SK-N-SH treated with all-trans-retinoic acid at 6 μM for 48 hours (cell line): ENCODE measurements around the gene RIMS4.

Source experiments
- ATAC-seq: fragments of 200-7000 bp; cut with Tn5 transposase; 3 replicates; pipeline ENCODE4 v1.9.1; 2020; ENCODE audit warnings: mild to moderate bottlenecking, moderate library complexity
- BACH2 ChIP-seq: fragments of 250-450 bp; sonication (Bioruptor Pico); IDR thresholded peaks from 2 replicates; pipeline ENCODE4 v1.9.0; 2021; ENCODE audit warnings: mild to moderate bottlenecking, borderline replicate concordance
- CSDC2 ChIP-seq: fragments of 250-450 bp; sonication (Bioruptor Pico); IDR thresholded peaks from 2 replicates; pipeline ENCODE4 v1.5.0; 2020; ENCODE audit warnings: mild to moderate bottlenecking, moderate library complexity
- ESRRG ChIP-seq: fragments of 250-450 bp; sonication (Bioruptor Pico); IDR thresholded peaks from 2 replicates; pipeline ENCODE4 v1.6.1; 2021; ENCODE audit warnings: mild to moderate bottlenecking
- GLIS3 ChIP-seq: fragments of 250-450 bp; sonication (Bioruptor Pico); IDR thresholded peaks from 2 replicates; pipeline ENCODE4 v1.5.0; 2020; ENCODE audit warnings: mild to moderate bottlenecking, moderate library complexity
- ISL1 ChIP-seq: fragments of 250-450 bp; sonication (Bioruptor Pico); IDR thresholded peaks from 2 replicates; pipeline ENCODE4 v2.1.2; 2022; ENCODE audit warnings: mild to moderate bottlenecking, moderate library complexity
- PPARA ChIP-seq: fragments of 250-450 bp; sonication (Bioruptor Pico); IDR thresholded peaks from 2 replicates; pipeline ENCODE4 v1.5.0; 2020; ENCODE audit warnings: mild to moderate bottlenecking, borderline replicate concordance
- RARB ChIP-seq: fragments of 250-450 bp; sonication (Bioruptor Pico); IDR thresholded peaks from 2 replicates; pipeline ENCODE4 v1.8.0; 2021; ENCODE audit warnings: mild to moderate bottlenecking, moderate library complexity
- SNAI2 ChIP-seq: fragments of 250-450 bp; sonication (Bioruptor Pico); IDR thresholded peaks from 2 replicates; pipeline ENCODE4 v1.5.0; 2020; ENCODE audit warnings: mild to moderate bottlenecking, moderate library complexity
- TCF4 ChIP-seq: fragments of 250-450 bp; sonication (Bioruptor Pico); IDR thresholded peaks from 2 replicates; pipeline ENCODE4 v1.8.0; 2021; ENCODE audit warnings: mild to moderate bottlenecking, moderate library complexity, borderline replicate concordance
- ZC3H10 ChIP-seq: fragments of 250-450 bp; sonication (Bioruptor Pico); IDR thresholded peaks from 2 replicates; pipeline ENCODE4 v1.5.1; 2021; ENCODE audit warnings: mild to moderate bottlenecking, moderate library complexity
- ZFP3 ChIP-seq: fragments of 250-450 bp; sonication (Bioruptor Pico); IDR thresholded peaks from 2 replicates; pipeline ENCODE4 v1.5.0; 2020; ENCODE audit warnings: mild to moderate bottlenecking, moderate library complexity
- ZFP30 ChIP-seq: fragments of 450-650 bp; formaldehyde crosslinking; IDR thresholded peaks from 2 replicates; pipeline ENCODE4 v1.5.0; 2022; ENCODE audit warnings: mild to moderate bottlenecking, moderate library complexity
- ZNF565 ChIP-seq: fragments of 450-650 bp; formaldehyde crosslinking; conservative IDR thresholded peaks from 2 replicates; pipeline ENCODE4 v1.5.0; 2020; ENCODE audit warnings: low read depth, mild to moderate bottlenecking, moderate library complexity
- ZNF70 ChIP-seq: fragments of 450-650 bp; formaldehyde crosslinking; IDR thresholded peaks from 2 replicates; pipeline ENCODE4 v1.5.0; 2020; ENCODE audit warnings: mild to moderate bottlenecking, moderate library complexity
- ZNF8 ChIP-seq: fragments of 450-650 bp; formaldehyde crosslinking; IDR thresholded peaks from 2 replicates; pipeline ENCODE4 v1.5.0; 2020; ENCODE audit warnings: mild to moderate bottlenecking, moderate library complexity
- TF ChIP-seq, protein P1 (sequence below): fragments of 250-450 bp; sonication (Bioruptor Pico); IDR thresholded peaks from 2 replicates; pipeline ENCODE4 v1.8.0; 2021; ENCODE audit warnings: low read depth, mild to moderate bottlenecking, moderate library complexity, borderline replicate concordance
- TF ChIP-seq, protein P2 (sequence below): fragments of 250-450 bp; sonication (Bioruptor Pico); IDR thresholded peaks from 2 replicates; pipeline ENCODE4 v1.8.0; 2020; ENCODE audit warnings: mild to moderate bottlenecking, moderate library complexity, borderline replicate concordance
- TF ChIP-seq, protein P3 (sequence below): fragments of 250-450 bp; sonication (Bioruptor Pico); IDR thresholded peaks from 2 replicates; pipeline ENCODE4 v1.5.0; 2020; ENCODE audit warnings: mild to moderate bottlenecking, moderate library complexity

Gene RIMS4

DNA sequence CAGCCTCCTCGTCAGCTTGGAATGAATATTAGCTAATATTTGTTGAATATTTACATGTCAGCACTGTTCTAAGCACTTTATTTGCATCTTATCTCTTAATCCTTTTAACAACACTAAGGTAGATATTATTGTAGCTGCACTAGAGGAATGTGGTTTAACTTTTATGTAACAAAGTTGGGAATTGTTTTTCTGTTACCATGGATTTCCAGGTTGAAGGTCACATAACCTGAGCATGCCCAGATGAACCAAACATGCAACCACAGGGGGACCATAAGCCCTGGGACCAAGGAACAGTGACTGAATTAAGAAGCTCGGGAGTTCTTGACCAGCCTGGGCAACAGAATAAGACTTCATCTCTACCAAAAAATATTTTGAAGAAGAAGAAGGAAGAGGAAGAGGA, 46.1 kb upstream of the RIMS4 start (continued):
- TF ChIP-seq TCF4 (no peak), CSDC2 (CRISPR knock-in tag) (no peak), ZFP3 (no peak)

DNA sequence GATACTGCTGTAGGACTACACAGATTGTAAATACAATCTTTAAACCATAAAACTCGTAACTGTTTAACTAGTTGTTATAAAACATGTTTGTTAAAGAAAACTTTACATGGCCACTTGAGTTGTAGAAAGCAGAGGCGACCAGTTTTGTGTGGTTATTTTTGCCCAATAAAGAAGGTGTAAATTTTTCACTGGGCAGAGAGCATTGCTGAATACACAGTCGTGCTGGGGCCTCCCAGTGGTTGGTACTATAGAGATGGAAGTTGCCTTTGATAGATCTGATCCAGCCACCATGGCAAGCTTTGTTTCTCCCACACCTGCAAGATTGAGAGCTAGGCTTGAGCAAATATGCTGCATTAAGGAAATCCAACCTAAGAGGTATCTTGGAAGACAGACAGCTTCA, 41.2 kb upstream of the RIMS4 start:
- ATAC-seq = no peak
- TF ChIP-seq GLIS3 (CRISPR knock-in tag) (no peak), ZFP3 (no peak), CSDC2 (CRISPR knock-in tag) (no peak), ISL1 (no peak), TCF4 (no peak), ZFP30 (CRISPR knock-in tag) (no peak)
- TF ChIP-seq, protein P1, sequence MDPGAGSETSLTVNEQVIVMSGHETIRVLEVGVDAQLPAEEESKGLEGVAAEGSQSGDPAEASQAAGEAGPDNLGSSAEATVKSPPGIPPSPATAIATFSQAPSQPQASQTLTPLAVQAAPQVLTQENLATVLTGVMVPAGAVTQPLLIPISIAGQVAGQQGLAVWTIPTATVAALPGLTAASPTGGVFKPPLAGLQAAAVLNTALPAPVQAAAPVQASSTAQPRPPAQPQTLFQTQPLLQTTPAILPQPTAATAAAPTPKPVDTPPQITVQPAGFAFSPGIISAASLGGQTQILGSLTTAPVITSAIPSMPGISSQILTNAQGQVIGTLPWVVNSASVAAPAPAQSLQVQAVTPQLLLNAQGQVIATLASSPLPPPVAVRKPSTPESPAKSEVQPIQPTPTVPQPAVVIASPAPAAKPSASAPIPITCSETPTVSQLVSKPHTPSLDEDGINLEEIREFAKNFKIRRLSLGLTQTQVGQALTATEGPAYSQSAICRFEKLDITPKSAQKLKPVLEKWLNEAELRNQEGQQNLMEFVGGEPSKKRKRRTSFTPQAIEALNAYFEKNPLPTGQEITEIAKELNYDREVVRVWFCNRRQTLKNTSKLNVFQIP = no peak
- TF ChIP-seq, protein P2, sequence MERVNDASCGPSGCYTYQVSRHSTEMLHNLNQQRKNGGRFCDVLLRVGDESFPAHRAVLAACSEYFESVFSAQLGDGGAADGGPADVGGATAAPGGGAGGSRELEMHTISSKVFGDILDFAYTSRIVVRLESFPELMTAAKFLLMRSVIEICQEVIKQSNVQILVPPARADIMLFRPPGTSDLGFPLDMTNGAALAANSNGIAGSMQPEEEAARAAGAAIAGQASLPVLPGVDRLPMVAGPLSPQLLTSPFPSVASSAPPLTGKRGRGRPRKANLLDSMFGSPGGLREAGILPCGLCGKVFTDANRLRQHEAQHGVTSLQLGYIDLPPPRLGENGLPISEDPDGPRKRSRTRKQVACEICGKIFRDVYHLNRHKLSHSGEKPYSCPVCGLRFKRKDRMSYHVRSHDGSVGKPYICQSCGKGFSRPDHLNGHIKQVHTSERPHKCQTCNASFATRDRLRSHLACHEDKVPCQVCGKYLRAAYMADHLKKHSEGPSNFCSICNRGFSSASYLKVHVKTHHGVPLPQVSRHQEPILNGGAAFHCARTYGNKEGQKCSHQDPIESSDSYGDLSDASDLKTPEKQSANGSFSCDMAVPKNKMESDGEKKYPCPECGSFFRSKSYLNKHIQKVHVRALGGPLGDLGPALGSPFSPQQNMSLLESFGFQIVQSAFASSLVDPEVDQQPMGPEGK (CRISPR knock-in tag) = no peak
- TF ChIP-seq, all 23 proteins: peak for 0

DNA sequence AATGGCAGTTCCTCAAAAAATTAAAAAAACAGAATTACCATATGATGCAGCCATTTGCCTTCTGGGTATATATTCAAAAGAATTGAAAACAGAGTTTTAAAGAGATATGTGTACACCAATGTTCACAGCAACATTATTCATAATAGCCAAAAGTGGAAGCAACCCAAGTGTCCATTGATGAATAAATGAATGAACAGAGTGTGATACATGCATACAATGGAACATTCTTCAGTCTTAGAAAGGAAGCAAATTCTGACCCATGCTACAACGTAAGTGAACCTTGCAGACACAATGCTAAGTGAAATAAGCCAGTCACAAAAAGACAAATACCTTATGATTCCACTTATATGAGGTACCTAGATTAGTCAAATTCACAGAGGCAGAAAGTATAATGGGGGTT, 40.5 kb upstream of the RIMS4 start:
- TF ChIP-seq ZFP30 (CRISPR knock-in tag) (no peak), ZNF70 (no peak), ISL1 (no peak), ESRRG (CRISPR knock-in tag) (no peak), ZNF565 (CRISPR knock-in tag) (no peak), SNAI2 (no peak), RARB (no peak)
- ATAC-seq = no peak

DNA sequence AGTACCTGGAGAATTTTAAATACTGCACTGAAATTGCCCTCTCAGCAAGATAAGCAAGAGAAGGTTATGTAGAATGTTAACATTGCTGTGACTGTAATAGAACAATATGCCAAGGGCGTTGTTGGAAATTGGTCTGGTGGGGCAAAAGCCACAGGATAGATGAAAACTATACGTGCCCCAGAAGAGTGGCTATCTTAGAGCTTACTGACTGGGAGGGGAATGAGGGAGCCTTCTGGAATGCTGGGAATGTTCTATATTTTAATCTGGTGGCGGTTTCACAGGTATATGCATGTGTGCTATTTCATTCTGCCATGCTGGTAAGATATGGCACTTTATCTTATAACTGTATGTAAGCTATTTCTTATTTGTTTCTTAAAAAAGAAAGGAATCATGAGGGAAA, 39.9 kb upstream of the RIMS4 start:
- no peak for TF ChIP-seq CSDC2 (CRISPR knock-in tag)
- TF ChIP-seq TCF4 = no peak
- no peak for ATAC-seq

DNA sequence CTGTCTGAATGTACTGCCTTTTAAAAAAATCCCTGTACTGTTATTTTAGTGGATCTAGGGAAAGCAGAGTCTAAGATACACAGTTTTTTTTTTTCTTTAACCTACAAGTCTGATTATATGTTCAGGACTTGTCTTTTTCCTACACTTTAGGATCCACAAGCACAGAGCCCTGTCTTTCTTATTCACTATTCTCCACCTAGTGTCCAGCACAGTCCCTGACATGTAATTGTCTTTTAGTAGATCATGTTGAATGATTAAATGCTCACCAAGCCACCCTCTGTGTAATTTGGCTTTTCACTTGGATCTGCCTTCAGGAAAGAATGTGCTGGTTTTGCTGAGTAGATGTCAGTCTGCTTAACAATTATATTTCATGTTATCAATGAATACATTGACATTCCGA, 39.4 kb upstream of the RIMS4 start:
- no peak for ATAC-seq
- TF ChIP-seq SNAI2 = no peak
- TF ChIP-seq ZNF70 = no peak

DNA sequence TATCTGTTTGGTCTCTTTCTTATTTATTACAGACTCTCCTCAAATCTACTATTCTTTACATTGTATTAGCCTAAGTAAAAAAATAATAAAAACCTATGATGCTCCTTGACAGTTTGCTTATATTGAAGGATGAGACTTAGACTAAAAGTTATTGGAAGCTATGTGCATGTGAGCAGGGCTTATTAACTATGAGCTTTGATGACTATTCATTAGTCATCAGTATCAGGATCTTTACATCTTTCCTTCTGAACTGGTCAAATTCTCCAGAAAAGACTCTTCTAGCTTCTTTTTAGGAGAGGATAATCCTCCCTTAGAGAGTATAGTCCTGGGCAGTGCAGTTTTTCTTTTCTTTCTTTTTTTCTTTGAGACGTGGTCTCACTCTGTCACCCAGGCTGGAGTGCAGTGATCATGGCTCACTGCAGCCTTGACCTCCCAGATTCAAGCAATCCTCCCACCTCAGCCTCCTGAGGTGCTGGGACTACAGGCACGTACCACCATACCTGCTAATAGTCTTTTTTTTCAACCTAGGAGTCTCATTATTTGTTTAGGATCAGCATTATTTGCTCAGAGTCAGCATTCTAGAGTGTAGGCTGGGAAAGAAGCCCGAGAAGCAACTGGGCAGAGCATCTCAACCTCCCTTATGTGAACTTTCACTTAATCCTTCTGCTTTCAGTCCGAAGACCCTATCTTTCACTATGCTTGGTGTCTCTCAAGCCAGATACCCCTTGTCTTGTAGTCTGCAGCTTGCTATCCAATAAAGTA, 38.1 kb upstream of the RIMS4 start:
- TF ChIP-seq BACH2 (no peak), RARB (no peak), ZFP30 (CRISPR knock-in tag) (no peak), ZNF70 (no peak), ESRRG (CRISPR knock-in tag) (no peak)
- TF ChIP-seq, protein P1 = no peak
- TF ChIP-seq, all 23 proteins: peak for 0
- no peak for ATAC-seq

DNA sequence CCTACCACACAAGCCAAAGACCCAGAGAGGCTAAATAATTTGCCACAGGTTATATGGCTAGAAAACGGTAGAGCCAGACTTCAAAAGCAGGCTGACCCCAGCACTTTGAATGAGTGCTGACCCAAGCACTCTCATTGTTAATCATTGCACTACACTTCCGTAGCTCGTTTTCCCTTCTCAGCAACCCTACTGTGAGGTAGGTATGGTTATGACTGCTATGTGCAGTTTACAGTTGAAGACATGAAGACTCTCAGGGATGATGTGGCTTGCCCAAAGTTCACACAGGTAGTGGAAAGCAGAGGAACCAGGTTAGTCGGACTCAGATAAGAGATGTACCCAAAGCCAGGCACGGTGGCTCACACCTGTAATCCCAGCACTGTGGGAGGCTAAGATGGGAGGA, 33.5 kb upstream of the RIMS4 start:
- no peak for TF ChIP-seq ZNF70
- no peak for TF ChIP-seq BACH2
- TF ChIP-seq TCF4 = no peak
- no peak for TF ChIP-seq ZNF8 (CRISPR knock-in tag)
- TF ChIP-seq ESRRG (CRISPR knock-in tag) = no peak
- no peak for TF ChIP-seq SNAI2
- TF ChIP-seq PPARA (CRISPR knock-in tag) = no peak
- TF ChIP-seq ZFP30 (CRISPR knock-in tag) = no peak
- TF ChIP-seq ZNF565 (CRISPR knock-in tag) = no peak
- TF ChIP-seq ZFP3 = no peak
- TF ChIP-seq ISL1 = no peak
- TF ChIP-seq GLIS3 (CRISPR knock-in tag) = no peak
- TF ChIP-seq, protein P3, sequence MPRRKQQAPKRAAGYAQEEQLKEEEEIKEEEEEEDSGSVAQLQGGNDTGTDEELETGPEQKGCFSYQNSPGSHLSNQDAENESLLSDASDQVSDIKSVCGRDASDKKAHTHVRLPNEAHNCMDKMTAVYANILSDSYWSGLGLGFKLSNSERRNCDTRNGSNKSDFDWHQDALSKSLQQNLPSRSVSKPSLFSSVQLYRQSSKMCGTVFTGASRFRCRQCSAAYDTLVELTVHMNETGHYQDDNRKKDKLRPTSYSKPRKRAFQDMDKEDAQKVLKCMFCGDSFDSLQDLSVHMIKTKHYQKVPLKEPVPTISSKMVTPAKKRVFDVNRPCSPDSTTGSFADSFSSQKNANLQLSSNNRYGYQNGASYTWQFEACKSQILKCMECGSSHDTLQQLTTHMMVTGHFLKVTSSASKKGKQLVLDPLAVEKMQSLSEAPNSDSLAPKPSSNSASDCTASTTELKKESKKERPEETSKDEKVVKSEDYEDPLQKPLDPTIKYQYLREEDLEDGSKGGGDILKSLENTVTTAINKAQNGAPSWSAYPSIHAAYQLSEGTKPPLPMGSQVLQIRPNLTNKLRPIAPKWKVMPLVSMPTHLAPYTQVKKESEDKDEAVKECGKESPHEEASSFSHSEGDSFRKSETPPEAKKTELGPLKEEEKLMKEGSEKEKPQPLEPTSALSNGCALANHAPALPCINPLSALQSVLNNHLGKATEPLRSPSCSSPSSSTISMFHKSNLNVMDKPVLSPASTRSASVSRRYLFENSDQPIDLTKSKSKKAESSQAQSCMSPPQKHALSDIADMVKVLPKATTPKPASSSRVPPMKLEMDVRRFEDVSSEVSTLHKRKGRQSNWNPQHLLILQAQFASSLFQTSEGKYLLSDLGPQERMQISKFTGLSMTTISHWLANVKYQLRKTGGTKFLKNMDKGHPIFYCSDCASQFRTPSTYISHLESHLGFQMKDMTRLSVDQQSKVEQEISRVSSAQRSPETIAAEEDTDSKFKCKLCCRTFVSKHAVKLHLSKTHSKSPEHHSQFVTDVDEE (CRISPR knock-in tag) = no peak
- no peak for TF ChIP-seq ZC3H10 (CRISPR knock-in tag)
- TF ChIP-seq, protein P1 = no peak

More for the DNA sequence above, 33.5 kb upstream of the RIMS4 start:
- ATAC-seq = no peak
